ENCODE data around the gene XPC.
"Not testable (repeated sequence)": the region's sequence is repeated elsewhere in the genome, so short reads cannot be mapped to it uniquely, and the experiment has no call there.

Gene XPC

GRCh38 chr3:14178247-14179113 lies at the start of gene XPC, which contains the start of gene LSM3:
Gene XPC (minus strand): TSS chr3:14178601. CDS start chr3:14178568, 33 bp downstream.
Gene LSM3 (plus strand): TSS chr3:14178817. CDS start chr3:14178861, 44 bp downstream.
- DNase-seq: peak; percentile 96 to 98

GRCh38 chr3:14227856-14228255 lies 49.5 kb upstream of the XPC start:
- DNase-seq: no peak

DNA sequence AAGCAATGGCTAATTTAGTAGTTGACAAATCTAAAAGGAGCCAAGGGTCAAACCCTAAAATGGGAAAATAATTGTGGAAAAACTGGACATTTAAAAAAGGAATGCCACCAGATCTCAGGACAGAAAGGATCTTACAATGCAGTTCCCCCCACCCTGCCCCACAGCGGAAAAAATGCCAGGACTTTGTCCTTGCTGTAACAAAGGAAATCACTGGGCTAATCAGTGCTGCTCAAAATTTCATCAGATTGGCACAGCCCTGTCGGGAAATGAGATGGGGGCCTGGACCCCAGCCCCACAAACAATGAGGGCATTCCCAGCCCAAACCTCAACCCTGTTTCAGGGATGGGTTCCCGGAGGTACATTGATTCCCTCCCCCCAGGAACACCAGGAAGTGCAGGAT lies 48.0 kb upstream of the XPC start:
- not testable (repeated sequence) for DNase-seq

GRCh38 chr3:14225421-14225820 lies 47.0 kb upstream of the XPC start:
- DNase-seq: no peak

DNA sequence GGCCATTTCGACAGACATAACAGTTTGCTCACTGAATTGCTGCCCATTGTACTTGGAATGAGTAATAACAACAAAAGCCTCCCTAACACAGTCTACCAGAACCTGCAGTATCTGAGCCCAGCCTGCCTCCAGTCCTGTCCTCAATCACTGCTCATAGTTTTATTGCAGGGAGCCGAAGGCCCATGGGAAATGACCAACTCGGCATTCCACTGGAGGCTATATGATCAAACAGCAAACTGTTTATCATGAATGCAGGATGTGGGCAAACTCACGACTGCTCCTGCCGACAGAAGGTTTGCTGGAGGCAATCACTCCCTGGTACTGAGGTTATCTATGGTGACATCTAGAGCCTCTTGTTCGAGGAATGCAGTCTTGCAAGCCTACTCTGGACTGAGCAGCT lies 46.5 kb upstream of the XPC start:
- DNase-seq: no peak

DNA sequence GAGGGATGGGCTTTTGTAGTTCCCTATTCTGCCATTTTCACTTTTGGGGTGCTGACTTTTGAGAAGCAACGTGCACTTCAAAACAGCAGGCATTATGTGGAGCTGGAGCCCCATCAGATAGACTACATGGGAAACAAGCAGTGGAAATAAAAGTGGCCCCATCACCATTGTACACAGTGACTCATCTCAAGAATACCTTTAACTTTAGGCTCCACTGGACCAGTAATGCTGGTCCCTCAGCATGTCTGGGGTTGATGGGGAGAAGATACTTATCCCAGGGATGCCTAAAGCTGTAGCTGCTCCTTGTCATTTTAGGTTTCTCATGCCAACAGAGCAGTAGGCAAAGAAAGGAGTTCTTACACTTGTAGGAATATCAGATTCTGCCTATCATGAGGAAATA lies 45.2 kb upstream of the XPC start:
- no peak for DNase-seq

DNA sequence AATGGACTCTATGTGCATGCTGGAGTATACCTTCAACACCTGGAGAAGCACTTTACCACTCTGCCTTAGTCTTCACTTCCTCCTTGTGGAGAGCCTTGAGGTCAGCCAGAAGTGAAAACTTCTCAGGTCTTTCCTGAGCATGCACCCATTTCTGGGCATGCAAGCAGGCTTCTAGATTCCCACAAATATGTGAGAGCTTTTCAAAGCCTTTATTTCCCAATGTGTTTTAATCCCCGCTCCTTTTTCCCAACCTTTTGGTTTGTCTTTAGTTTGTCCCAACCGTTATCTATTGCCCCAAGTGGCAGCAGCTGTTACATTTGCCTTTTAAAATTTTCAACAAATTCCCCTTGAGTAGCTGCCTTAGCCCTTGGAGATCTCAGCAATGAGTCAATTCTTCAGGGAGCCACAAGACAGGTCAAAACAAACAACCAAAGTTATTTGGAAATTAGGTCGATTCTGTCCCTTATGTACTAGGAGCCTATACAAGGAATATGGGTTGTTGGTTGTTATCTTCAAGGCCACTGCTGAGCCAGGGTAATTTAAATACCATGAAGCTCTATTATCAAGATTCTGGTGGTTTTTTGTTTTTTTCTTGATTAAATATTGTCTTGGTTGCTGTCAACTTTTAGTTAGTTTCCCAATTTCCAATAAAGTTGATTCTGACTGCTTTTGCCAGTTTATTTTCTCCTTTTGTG lies 44.6 kb upstream of the XPC start:
- no peak for DNase-seq

- DNase-seq: no peak
Observed at GRCh38 chr3:14222457-14222856, 44.1 kb upstream of the XPC start.

DNA sequence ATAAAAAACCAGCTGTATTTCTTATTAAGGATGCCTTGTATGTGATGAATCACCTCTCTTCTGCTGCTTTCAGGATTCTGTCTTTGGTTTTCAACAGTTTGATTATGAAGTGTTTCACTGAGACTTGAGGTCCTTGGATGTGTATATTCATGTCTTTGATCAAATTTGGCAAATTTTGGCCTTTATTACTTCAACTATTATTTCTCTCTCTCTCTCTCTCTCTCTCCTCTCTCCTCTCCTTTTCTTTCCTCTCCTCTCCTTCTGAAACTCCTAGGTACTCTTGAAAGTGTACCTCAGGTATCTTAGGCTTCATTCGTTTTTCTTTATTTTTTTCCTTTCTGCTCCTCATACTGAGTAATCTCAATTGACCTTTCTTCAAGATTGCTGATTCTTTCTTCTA lies 43.5 kb upstream of the XPC start:
- DNase-seq: no peak

GRCh38 chr3:14220933-14221332 lies 42.5 kb upstream of the XPC start:
- DNase-seq: no peak

DNA sequence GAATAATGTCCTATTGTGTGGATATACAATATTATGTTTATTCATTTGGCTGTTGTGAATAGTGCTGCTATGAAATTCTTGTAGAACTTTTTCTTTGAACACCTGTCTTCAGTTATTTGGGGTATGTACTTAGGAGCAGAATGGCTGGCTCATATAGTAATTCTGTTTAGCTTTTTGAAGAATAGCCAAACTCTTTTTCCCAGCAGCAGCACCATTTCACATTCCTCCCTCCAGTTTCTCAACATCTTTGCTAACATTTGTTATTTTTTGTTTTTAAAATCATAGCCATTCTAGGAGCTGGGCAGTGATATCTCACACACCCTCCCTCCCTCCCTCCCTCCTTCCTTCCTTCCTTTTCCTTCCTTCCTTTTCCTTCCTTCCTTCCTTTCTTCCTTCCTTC lies 40.0 kb upstream of the XPC start:
- DNase-seq: no peak

- DNase-seq: peak in 1 of 2 donors; percentile 73
Observed at GRCh38 chr3:14216257-14217048, 38.1 kb upstream of the XPC start.

DNA sequence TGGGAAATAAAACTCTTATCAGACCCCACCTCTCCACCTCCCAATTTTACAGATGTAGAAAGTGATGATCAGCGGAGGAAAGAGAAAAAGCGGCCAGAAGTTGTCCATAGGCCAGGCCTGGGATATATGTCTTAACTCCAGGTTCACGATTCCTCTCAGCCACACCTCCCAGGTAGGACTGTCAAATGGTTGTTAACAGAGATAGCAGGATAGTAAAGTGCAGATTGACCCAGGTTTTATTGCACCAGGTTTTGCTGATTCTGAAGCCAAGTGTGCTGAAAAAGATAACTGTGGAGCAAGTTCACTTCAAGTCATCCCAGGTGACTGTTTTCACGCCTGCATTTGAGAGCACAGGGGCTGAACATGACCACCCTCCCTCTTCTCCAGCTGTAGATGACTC lies 36.4 kb upstream of the XPC start:
- DNase-seq: no peak

GRCh38 chr3:14213066-14213774 lies 34.8 kb upstream of the XPC start:
- no peak for DNase-seq

GRCh38 chr3:14212032-14212431 lies 33.6 kb upstream of the XPC start:
- no peak for DNase-seq

- no peak for DNase-seq
Observed at GRCh38 chr3:14211621-14212020, 33.2 kb upstream of the XPC start.

DNA sequence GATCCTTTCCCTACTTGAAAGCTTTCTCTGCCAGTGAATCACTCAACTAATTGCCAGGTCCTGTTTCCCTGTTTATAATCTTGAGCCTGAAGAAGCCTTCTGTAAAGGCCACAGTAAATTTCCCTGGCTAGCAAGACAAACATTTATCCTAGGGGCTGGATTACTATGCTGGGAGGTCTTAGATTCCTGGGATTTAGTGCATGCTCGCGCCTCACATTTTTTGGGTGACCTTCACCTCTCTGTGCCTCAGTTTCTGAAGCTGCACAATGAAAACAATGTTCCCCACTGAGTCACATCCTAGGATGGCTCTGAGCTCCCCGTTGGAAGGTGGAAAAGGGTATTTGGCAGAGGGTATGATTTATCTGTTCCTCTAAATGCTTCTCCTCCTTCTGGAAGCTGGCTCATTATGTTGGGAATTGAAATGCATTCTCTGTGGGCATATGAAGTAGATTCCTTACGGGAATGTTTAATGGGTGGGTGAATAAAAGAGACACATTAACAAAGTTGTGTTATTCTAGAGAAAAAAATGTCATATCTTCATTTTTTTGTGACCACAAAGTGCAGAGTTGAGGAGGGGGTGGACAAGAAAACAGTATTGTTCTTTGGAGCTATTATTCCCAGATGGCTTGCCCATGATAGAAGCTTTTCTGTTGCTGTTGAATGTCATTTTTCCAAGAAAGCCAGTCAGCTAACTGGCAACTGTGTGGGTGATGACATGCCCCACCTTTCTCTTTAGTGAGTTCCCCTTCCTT lies 32.6 kb upstream of the XPC start:
- DNase-seq: no peak

DNA sequence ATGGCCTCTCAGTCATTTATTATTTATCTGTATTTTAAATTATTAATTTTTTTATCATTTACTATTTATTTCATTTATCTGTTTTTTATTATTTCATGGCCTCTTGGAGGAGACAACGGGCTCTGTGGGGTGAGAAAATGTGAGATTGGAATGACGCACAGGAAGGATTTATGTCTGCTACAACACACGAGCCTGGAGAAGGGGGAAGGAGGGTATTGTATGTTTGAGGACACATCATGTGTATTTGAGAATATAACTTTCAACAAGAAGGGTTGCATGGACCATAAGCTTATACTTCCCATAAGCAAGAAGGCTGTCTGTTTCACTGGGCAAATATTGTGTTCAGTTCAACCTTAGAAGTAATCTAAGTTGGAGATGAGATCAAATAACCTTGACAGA lies 31.9 kb upstream of the XPC start:
- no peak for DNase-seq

DNA sequence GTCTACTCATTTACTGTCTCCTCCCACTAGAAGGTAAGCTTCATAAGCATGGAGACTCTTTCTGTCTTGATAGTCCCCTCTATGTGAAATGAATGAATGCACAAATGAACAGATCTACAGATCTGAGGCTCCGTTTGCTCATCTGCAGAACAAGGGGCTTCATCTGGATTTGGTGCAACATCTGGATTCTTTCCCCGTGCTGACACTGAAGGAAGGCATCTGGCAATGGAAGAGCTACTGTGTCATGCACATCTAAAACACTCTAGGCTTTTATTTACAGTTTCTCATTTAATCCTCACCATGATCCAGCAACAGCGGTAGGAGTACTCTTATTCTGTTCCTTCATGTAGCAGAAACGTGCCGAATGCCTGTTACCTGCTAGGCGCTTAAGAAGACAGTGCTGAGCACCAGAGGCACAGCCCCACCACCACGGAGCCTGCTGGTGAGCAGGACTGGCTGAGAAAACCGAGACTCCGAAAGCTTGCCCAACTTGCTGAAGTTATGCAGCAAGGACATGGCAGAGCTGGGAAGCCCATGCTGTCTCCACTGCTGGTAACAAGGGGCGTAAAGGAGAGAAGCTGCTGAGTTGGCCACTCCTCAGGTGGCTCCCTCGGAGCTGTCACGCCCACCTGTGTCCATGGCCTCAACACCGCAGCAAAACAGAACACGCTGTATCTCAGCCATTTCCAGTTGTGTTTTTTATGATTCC lies 31.3 kb upstream of the XPC start:
- no peak for DNase-seq

- DNase-seq: no peak
Observed at GRCh38 chr3:14208977-14209394, 30.6 kb upstream of the XPC start.

DNA sequence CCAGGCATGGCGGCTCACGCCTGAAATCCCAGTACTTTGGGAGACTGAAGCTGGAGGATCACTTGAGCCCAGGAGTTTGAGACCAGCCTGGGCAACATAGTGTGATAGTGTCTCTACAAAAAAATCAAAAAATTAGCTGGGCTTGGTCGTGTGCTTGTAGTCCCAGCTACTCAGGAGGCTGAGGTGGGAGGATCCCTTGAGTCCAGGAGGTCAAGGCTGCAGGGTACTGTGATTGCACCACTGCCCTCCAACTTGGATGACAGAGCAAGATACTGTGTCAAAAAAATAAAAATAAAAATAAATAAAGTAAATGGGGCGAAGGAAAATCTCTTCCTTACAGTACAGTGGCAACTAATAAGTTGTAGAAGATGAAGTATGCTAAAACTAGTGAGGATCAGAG lies 29.8 kb upstream of the XPC start:
- DNase-seq: no peak
